Measurements from ENCODE around the gene SLC17A3.

GRCh38 chr6:25862199-25862598 lies 11.8 kb downstream of the SLC17A3 start:
- TF ChIP-seq CTCF (conservative IDR thresholded peaks at IDR 0.05; ENCODE audit: low read depth, low read length): no peak
- TF ChIP-seq EZH2 (IDR thresholded peaks at IDR 0.05; ENCODE audit: low read length, unreplicated experiment): no peak

All from PC-3 (cell line).